GM12872 (cell line): ENCODE measurements around the gene ARMH2.

Source experiments
- CTCF ChIP-seq: IDR thresholded peaks from 3 replicates; pipeline ENCODE4 v1.5.1; 2011; ENCODE audit warnings: low read depth, mild to moderate bottlenecking, low read length, moderate library complexity; ENCODE audit not compliant: insufficient read depth

Gene ARMH2

GRCh38 chr6:24838994-24839393 is 40.3 kb upstream of the ARMH2 start:
- TF ChIP-seq CTCF, result no peak

GRCh38 chr6:24838081-24838480 is 39.4 kb upstream of the ARMH2 start:
- TF ChIP-seq CTCF, result no peak

- no peak for TF ChIP-seq CTCF
Observed at GRCh38 chr6:24836109-24836508, 37.4 kb upstream of the ARMH2 start.

- TF ChIP-seq CTCF, result no peak
Observed at GRCh38 chr6:24833711-24834386, 35.1 kb upstream of the ARMH2 start.

GRCh38 chr6:24832794-24833193 is 34.1 kb upstream of the ARMH2 start:
- no peak for TF ChIP-seq CTCF

- no peak for TF ChIP-seq CTCF
Observed at GRCh38 chr6:24831771-24832716, 33.3 kb upstream of the ARMH2 start.

GRCh38 chr6:24829657-24830056 is 30.9 kb upstream of the ARMH2 start:
- no peak for TF ChIP-seq CTCF
